ENCODE results near the gene IGLON5.

The IGLON5 gene

GRCh38 chr19:51318687-51319648 lies 7.5 kb downstream of the IGLON5 start:
- no peak for DNase-seq

GRCh38 chr19:51319649-51320279 lies 8.3 kb downstream of the IGLON5 start:
- no peak for DNase-seq

GRCh38 chr19:51320280-51320657 lies 8.8 kb downstream of the IGLON5 start:
- no peak for DNase-seq

GRCh38 chr19:51321799-51322198 lies 10.4 kb downstream of the IGLON5 start:
- no peak for DNase-seq

GRCh38 chr19:51323481-51324166 lies 12.2 kb downstream of the IGLON5 start:
- no peak for DNase-seq

GRCh38 chr19:51324167-51324481 lies 12.7 kb downstream of the IGLON5 start:
- no peak for DNase-seq

GRCh38 chr19:51325161-51325976 lies 13.9 kb downstream of the IGLON5 start:
- DNase-seq: no peak

GRCh38 chr19:51326216-51327065 lies 15.0 kb downstream of the IGLON5 start:
- DNase-seq: no peak

- DNase-seq: no peak
Measured at GRCh38 chr19:51327066-51328001, 15.9 kb downstream of the IGLON5 start.

GRCh38 chr19:51329411-51329810 lies 18.0 kb downstream of the IGLON5 start:
- no peak for DNase-seq

- no peak for DNase-seq
Measured at GRCh38 chr19:51330366-51330765, 18.9 kb downstream of the IGLON5 start.

- DNase-seq: no peak
Measured at GRCh38 chr19:51331193-51331592, 19.7 kb downstream of the IGLON5 start.

- DNase-seq: no peak
Measured at GRCh38 chr19:51331716-51332115, 20.3 kb downstream of the IGLON5 start.

GRCh38 chr19:51333836-51334460 lies 22.5 kb downstream of the IGLON5 start:
- DNase-seq: no peak

GRCh38 chr19:51337141-51337860 lies 25.9 kb downstream of the IGLON5 start:
- DNase-seq: no peak

- DNase-seq: no peak
Measured at GRCh38 chr19:51337861-51338562, 26.6 kb downstream of the IGLON5 start.

- no peak for DNase-seq
Measured at GRCh38 chr19:51338563-51339312, 27.3 kb downstream of the IGLON5 start.

- DNase-seq: no peak
Measured at GRCh38 chr19:51339313-51339686, 27.9 kb downstream of the IGLON5 start.
